ENCODE data around the gene KRCC1. TPM values are rescaled to one million over a fixed set of nuclear protein-coding genes. Genes with fewer than 3 reads are reported as not detected.

KRCC1 gene
- total and polyA plus RNA-seq, 2 experiments from 2014 or later = 10.3 to 12.5 TPM

DNA sequence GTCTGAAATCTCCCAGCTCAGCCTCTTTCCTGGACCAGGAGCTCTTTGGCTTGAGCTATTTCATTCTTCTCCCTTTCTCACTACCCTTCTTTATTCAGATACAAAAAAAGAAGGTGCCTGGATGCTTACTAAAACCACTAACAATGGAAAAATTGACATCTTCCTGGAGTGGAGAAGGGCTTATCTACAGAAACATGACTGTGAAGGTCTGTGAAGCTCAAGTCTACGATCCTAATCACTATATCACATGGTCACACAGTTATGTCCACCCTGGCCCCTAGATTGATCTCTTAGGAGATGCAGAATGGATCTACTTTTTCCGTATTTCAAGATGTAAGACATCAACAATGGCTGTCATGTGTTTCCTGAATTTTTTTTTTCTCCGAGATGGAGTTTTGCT is 5.7 kb upstream of the KRCC1 start:
- H2AFZ ChIP-seq = no peak overlapping the region
- H3K27ac ChIP-seq (ENCODE audit: low read depth) = no peak overlapping the region
- no peaks in the 10 kb centered on the region for H3K9me3 Mint-ChIP-seq
- no peak overlapping the region for H3K27ac Mint-ChIP-seq
- H3K4me2 ChIP-seq = no peak overlapping the region
- no peaks in the 10 kb centered on the region for H3K9me2 ChIP-seq (ENCODE audit: insufficient read depth)
- H3K36me3 ChIP-seq (ENCODE audit: insufficient read depth) = no peaks in the 10 kb centered on the region
- DNase-seq (ENCODE audit: low spot score) (no peak), ATAC-seq (no peak)
- H3F3A ChIP-seq (replicated peaks; ENCODE audit: low read depth) = no peaks in the 10 kb centered on the region
- H3K4me3 Mint-ChIP-seq = no peak overlapping the region
- H4K20me1 ChIP-seq (replicated peaks; ENCODE audit: insufficient read depth) = no peaks in the 10 kb centered on the region
- H3K27me3 Mint-ChIP-seq (ENCODE audit: insufficient read depth, low read depth, poor library complexity) = peaks cover 7% of the 10 kb centered on the region
- no peaks in the 10 kb centered on the region for H3K36me3 Mint-ChIP-seq (ENCODE audit: low read depth)
- no peak for TF ChIP-seq CREB1 (CRISPR knock-in tag; IDR thresholded peaks at IDR 0.05; ENCODE audit: low read depth)
- TF ChIP-seq REST (IDR thresholded peaks at IDR 0.05; ENCODE audit: unreplicated experiment) = no peak
- TF ChIP-seq, protein P1, sequence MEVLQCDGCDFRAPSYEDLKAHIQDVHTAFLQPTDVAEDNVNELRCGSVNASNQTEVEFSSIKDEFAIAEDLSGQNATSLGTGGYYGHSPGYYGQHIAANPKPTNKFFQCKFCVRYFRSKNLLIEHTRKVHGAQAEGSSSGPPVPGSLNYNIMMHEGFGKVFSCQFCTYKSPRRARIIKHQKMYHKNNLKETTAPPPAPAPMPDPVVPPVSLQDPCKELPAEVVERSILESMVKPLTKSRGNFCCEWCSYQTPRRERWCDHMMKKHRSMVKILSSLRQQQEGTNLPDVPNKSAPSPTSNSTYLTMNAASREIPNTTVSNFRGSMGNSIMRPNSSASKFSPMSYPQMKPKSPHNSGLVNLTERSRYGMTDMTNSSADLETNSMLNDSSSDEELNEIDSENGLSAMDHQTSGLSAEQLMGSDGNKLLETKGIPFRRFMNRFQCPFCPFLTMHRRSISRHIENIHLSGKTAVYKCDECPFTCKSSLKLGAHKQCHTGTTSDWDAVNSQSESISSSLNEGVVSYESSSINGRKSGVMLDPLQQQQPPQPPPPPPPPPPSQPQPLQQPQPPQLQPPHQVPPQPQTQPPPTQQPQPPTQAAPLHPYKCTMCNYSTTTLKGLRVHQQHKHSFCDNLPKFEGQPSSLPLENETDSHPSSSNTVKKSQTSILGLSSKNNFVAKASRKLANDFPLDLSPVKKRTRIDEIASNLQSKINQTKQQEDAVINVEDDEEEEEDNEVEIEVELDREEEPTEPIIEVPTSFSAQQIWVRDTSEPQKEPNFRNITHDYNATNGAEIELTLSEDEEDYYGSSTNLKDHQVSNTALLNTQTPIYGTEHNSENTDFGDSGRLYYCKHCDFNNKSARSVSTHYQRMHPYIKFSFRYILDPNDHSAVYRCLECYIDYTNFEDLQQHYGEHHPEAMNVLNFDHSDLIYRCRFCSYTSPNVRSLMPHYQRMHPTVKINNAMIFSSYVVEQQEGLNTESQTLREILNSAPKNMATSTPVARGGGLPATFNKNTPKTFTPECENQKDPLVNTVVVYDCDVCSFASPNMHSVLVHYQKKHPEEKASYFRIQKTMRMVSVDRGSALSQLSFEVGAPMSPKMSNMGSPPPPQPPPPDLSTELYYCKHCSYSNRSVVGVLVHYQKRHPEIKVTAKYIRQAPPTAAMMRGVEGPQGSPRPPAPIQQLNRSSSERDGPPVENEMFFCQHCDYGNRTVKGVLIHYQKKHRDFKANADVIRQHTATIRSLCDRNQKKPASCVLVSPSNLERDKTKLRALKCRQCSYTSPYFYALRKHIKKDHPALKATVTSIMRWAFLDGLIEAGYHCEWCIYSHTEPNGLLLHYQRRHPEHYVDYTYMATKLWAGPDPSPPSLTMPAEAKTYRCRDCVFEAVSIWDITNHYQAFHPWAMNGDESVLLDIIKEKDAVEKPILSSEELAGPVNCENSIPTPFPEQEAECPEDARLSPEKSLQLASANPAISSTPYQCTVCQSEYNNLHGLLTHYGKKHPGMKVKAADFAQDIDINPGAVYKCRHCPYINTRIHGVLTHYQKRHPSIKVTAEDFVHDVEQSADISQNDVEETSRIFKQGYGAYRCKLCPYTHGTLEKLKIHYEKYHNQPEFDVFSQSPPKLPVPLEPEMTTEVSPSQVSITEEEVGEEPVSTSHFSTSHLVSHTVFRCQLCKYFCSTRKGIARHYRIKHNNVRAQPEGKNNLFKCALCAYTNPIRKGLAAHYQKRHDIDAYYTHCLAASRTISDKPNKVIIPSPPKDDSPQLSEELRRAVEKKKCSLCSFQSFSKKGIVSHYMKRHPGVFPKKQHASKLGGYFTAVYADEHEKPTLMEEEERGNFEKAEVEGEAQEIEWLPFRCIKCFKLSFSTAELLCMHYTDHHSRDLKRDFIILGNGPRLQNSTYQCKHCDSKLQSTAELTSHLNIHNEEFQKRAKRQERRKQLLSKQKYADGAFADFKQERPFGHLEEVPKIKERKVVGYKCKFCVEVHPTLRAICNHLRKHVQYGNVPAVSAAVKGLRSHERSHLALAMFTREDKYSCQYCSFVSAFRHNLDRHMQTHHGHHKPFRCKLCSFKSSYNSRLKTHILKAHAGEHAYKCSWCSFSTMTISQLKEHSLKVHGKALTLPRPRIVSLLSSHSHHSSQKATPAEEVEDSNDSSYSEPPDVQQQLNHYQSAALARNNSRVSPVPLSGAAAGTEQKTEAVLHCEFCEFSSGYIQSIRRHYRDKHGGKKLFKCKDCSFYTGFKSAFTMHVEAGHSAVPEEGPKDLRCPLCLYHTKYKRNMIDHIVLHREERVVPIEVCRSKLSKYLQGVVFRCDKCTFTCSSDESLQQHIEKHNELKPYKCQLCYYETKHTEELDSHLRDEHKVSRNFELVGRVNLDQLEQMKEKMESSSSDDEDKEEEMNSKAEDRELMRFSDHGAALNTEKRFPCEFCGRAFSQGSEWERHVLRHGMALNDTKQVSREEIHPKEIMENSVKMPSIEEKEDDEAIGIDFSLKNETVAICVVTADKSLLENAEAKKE (CRISPR knock-in tag; IDR thresholded peaks at IDR 0.05) = no peak
- no peak for TF ChIP-seq EZH2phosphoT487 (IDR thresholded peaks at IDR 0.05; ENCODE audit: unreplicated experiment)
- TF ChIP-seq JUNB (IDR thresholded peaks at IDR 0.05; ENCODE audit: unreplicated experiment) = no peak
- TF ChIP-seq ZNF331 (CRISPR knock-in tag; IDR thresholded peaks at IDR 0.05; ENCODE audit: low read depth) = no peak
- no peak for TF ChIP-seq ETS1 (IDR thresholded peaks at IDR 0.05)
- TF ChIP-seq EZH2 (IDR thresholded peaks at IDR 0.05; ENCODE audit: low read depth, unreplicated experiment) = no peak
- TF ChIP-seq, protein P2, sequence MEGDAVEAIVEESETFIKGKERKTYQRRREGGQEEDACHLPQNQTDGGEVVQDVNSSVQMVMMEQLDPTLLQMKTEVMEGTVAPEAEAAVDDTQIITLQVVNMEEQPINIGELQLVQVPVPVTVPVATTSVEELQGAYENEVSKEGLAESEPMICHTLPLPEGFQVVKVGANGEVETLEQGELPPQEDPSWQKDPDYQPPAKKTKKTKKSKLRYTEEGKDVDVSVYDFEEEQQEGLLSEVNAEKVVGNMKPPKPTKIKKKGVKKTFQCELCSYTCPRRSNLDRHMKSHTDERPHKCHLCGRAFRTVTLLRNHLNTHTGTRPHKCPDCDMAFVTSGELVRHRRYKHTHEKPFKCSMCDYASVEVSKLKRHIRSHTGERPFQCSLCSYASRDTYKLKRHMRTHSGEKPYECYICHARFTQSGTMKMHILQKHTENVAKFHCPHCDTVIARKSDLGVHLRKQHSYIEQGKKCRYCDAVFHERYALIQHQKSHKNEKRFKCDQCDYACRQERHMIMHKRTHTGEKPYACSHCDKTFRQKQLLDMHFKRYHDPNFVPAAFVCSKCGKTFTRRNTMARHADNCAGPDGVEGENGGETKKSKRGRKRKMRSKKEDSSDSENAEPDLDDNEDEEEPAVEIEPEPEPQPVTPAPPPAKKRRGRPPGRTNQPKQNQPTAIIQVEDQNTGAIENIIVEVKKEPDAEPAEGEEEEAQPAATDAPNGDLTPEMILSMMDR (conservative IDR thresholded peaks at IDR 0.05; ENCODE audit: low read depth in 2 of 2) = no peak
- no peak for TF ChIP-seq NANOG (IDR thresholded peaks at IDR 0.05; ENCODE audit: borderline replicate concordance)
- TF ChIP-seq ZNF114 (CRISPR knock-in tag; IDR thresholded peaks at IDR 0.05) = no peak
- TF ChIP-seq POLR2AphosphoS5 (IDR thresholded peaks at IDR 0.05; ENCODE audit: low read depth) = no peak
- TF ChIP-seq STAT1 (IDR thresholded peaks at IDR 0.05; ENCODE audit: unreplicated experiment) = no peak
- H3K4me1 Mint-ChIP-seq = peaks cover 11% of the 10 kb centered on the region
- no peaks in the 10 kb centered on the region; the same call in 1 of the 2 replicates for H3K4me1 ChIP-seq (ENCODE audit: insufficient read depth)
- no peaks in the 10 kb centered on the region for H3K27me3 ChIP-seq (ENCODE audit: insufficient read depth)
- no peak overlapping the region for H3K4me3 ChIP-seq
- no peaks in the 10 kb centered on the region for H3K79me2 ChIP-seq (replicated peaks; ENCODE audit: insufficient read depth)

Measured in GM23338 (cell line).